ENCODE measurements around the gene NEURL1B. TPM values are rescaled to one million over a fixed set of nuclear protein-coding genes. Genes with fewer than 3 reads are reported as not detected.

NEURL1B gene
- total RNA-seq, 1 donor from 2014 or later: 131 TPM

GRCh38 chr5:172703952-172704351 is 62.9 kb downstream of the NEURL1B start:
- Histone ChIP-seq H3K9me3 (no peaks in the 10 kb centered on the region), H3K27ac (no peak overlapping the region), H3K4me1 (no peaks in the 10 kb centered on the region), H3K27me3 (no peaks in the 10 kb centered on the region), H3K36me3 (no peaks in the 10 kb centered on the region), H3K4me3 (no peak overlapping the region)
- no peak for TF ChIP-seq CTCF (IDR thresholded peaks at IDR 0.05)
- DNase-seq (ENCODE audit: low spot score in 2 of 2): no peak
- intact Hi-C loops (cut with DNase I): loop anchor here (10.0 kb wide), 1 partner anchor 871 kb away; no protein-coding TSS in a partner anchor

GRCh38 chr5:172705576-172706084 is 64.6 kb downstream of the NEURL1B start:
- no peak for TF ChIP-seq CTCF (IDR thresholded peaks at IDR 0.05)
- intact Hi-C loops (cut with DNase I): loop anchor here (5.0 to 10.0 kb wide), 2 partner anchors 577 to 869 kb away; no protein-coding TSS in a partner anchor
- no peak for DNase-seq (ENCODE audit: low spot score in 2 of 2)

GRCh38 chr5:172706796-172707195 is 65.7 kb downstream of the NEURL1B start:
- Histone ChIP-seq H3K4me1 (no peaks in the 10 kb centered on the region), H3K36me3 (no peaks in the 10 kb centered on the region), H3K4me3 (no peak overlapping the region), H3K27ac (no peak overlapping the region), H3K27me3 (no peaks in the 10 kb centered on the region), H3K9me3 (no peaks in the 10 kb centered on the region)
- no peak for DNase-seq (ENCODE audit: low spot score in 2 of 2)
- TF ChIP-seq CTCF (IDR thresholded peaks at IDR 0.05): no peak
- intact Hi-C loops (cut with DNase I): loop anchor here (5.0 to 10.0 kb wide), 2 partner anchors 576 to 868 kb away; no protein-coding TSS in a partner anchor

More at GRCh38 chr5:172705576-172706084, 64.6 kb downstream of the NEURL1B start:
- Histone ChIP-seq H3K36me3 (no peaks in the 10 kb centered on the region), H3K9me3 (no peaks in the 10 kb centered on the region), H3K27me3 (no peaks in the 10 kb centered on the region), H3K4me1 (no peaks in the 10 kb centered on the region), H3K4me3 (no peak overlapping the region), H3K27ac (no peak overlapping the region)

GRCh38 chr5:172707285-172708182 is 66.5 kb downstream of the NEURL1B start:
- Histone ChIP-seq H3K27me3 (no peaks in the 10 kb centered on the region), H3K4me3 (no peak overlapping the region), H3K27ac (no peak overlapping the region), H3K9me3 (no peaks in the 10 kb centered on the region), H3K36me3 (no peaks in the 10 kb centered on the region), H3K4me1 (no peaks in the 10 kb centered on the region)
- no peak for DNase-seq (ENCODE audit: low spot score in 2 of 2)
- peak in 1 of 3 experiments; percentile 20 for TF ChIP-seq CTCF (IDR thresholded peaks at IDR 0.05)
- intact Hi-C loops (cut with DNase I): loop anchor here (5.0 to 10.0 kb wide), 2 partner anchors 575 to 867 kb away; no protein-coding TSS in a partner anchor

GRCh38 chr5:172708183-172708505 is 67.1 kb downstream of the NEURL1B start:
- Histone ChIP-seq H3K36me3 (no peaks in the 10 kb centered on the region), H3K9me3 (no peaks in the 10 kb centered on the region), H3K4me3 (no peak overlapping the region), H3K27me3 (no peaks in the 10 kb centered on the region), H3K4me1 (peaks cover under 1 to 2% of the 10 kb centered on the region in 2 donors), H3K27ac (no peak overlapping the region)
- no peak for DNase-seq (ENCODE audit: low spot score in 2 of 2)
- intact Hi-C loops (cut with DNase I): loop anchor here (5.0 to 10.0 kb wide), 2 partner anchors 574 to 867 kb away; no protein-coding TSS in a partner anchor
- no peak for TF ChIP-seq CTCF (IDR thresholded peaks at IDR 0.05)

Data from ascending aorta (tissue), 2 donors.